ENCODE results near the gene KANK3.

- TF ChIP-seq, protein P1, sequence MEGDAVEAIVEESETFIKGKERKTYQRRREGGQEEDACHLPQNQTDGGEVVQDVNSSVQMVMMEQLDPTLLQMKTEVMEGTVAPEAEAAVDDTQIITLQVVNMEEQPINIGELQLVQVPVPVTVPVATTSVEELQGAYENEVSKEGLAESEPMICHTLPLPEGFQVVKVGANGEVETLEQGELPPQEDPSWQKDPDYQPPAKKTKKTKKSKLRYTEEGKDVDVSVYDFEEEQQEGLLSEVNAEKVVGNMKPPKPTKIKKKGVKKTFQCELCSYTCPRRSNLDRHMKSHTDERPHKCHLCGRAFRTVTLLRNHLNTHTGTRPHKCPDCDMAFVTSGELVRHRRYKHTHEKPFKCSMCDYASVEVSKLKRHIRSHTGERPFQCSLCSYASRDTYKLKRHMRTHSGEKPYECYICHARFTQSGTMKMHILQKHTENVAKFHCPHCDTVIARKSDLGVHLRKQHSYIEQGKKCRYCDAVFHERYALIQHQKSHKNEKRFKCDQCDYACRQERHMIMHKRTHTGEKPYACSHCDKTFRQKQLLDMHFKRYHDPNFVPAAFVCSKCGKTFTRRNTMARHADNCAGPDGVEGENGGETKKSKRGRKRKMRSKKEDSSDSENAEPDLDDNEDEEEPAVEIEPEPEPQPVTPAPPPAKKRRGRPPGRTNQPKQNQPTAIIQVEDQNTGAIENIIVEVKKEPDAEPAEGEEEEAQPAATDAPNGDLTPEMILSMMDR (IDR thresholded peaks at IDR 0.05; ENCODE audit: poor library complexity, severe bottlenecking): no peak
- TF ChIP-seq POLR2AphosphoS5 (IDR thresholded peaks at IDR 0.05): no peak
- TF ChIP-seq EZH2 (IDR thresholded peaks at IDR 0.05; ENCODE audit: borderline replicate concordance, insufficient read depth, low read length, poor library complexity, severe bottlenecking): no peak
- no peak for TF ChIP-seq SMC3 (conservative IDR thresholded peaks at IDR 0.05; ENCODE audit: poor library complexity)
- TF ChIP-seq REST (IDR thresholded peaks at IDR 0.05; ENCODE audit: borderline replicate concordance): no peak
- no peak for TF ChIP-seq TAF1 (IDR thresholded peaks at IDR 0.05; ENCODE audit: low read depth)
- no peak for TF ChIP-seq RAD21 (conservative IDR thresholded peaks at IDR 0.05)
- no peak for TF ChIP-seq EP300 (conservative IDR thresholded peaks at IDR 0.05; ENCODE audit: poor library complexity, severe bottlenecking)
- TF ChIP-seq MXI1 (conservative IDR thresholded peaks at IDR 0.05; ENCODE audit: poor library complexity, severe bottlenecking): no peak
These were observed 6.4 kb downstream of the KANK3 start for GRCh38 chr19:8336660-8337059.

All from neural cell (in vitro differentiated cells).